Stomach (tissue), 9 donors: ENCODE measurements around the gene DMKN. TPM values are rescaled to one million over a fixed set of nuclear protein-coding genes. Genes with fewer than 3 reads are reported as not detected.

Source experiments
- DNase-seq, 2 donors: peaks; one replicate each; pipeline versions ENCODE4 v3.0.0 to v3.0.0-alpha.2; 2013 to 2019
- H3K27ac ChIP-seq, 5 donors: fragments of 200-600 bp in 4 of 5; sonication (generic) in 4 of 5; one replicate each; pipeline ENCODE4 v1.5.1; 2013 to 2019; ENCODE audit warnings: mild to moderate bottlenecking in 1 of 5, moderate library complexity in 1 of 5
- H3K27me3 ChIP-seq, 3 donors: fragments of 200-600 bp; sonication (generic); one replicate each; pipeline ENCODE4 v1.5.1; 2017 to 2019; ENCODE audit warnings: mixed run types in 1 of 3
- H3K36me3 ChIP-seq, 4 donors: fragments of 200-600 bp; sonication (generic); 1 replicate in 3 of 4; 2 replicates in 1 of 4; pipeline ENCODE4 v1.5.1; 2016 to 2019
- H3K4me1 ChIP-seq, 4 donors: fragments of 200-600 bp; sonication (generic); one replicate each; pipeline ENCODE4 v1.5.1; 2016 to 2019
- H3K4me3 ChIP-seq, 4 donors: fragments of 200-600 bp; sonication (generic) in 3 of 4; one replicate each; pipeline ENCODE4 v1.5.1; 2016 to 2019; ENCODE audit warnings: mild to moderate bottlenecking in 1 of 4
- H3K9me3 ChIP-seq, 4 donors: fragments of 200-600 bp; sonication (generic); one replicate each; pipeline ENCODE4 v1.5.1; 2016 to 2019
- EP300 ChIP-seq: sonication (generic); formaldehyde crosslinking; IDR thresholded peaks from one replicate; pipeline ENCODE4 v1.6.1; 2017; ENCODE audit warnings: antibody characterized with exemption
- POLR2A ChIP-seq, 4 donors: fragments of 450-650 bp; IDR thresholded peaks; one replicate each; pipeline ENCODE4 v1.6.1; 2016; ENCODE audit warnings: antibody characterized with exemption in 4 of 4, control low read depth in 2 of 4, mild to moderate bottlenecking in 1 of 4, moderate library complexity in 1 of 4
- POLR2AphosphoS5 ChIP-seq, 3 donors: sonication (generic); formaldehyde crosslinking; IDR thresholded peaks; one replicate each; pipeline ENCODE4 v1.6.1; 2016; ENCODE audit warnings: antibody characterized with exemption in 3 of 3
- WGBS, 5 donors: extraction: QIAGEN DNeasy Blood & Tissue Kit in 3 of 5; methylation state at CpG; one replicate each; pipeline versions ENCODE4 v1.1.5 to v1.1.7; 2013 to 2018; 5-methylcytosine and 5-hydroxymethylcytosine counted together
- intact Hi-C: fragments of 100-400 bp; cut with DNase I; formaldehyde crosslinking; loops from one replicate; pipeline ENCODE4 v1.15.1; 2023; ENCODE audit warnings: low total_unique reads
- polyA plus RNA-seq, 3 donors: library from polyadenylated mRNA; stranded (reverse); fragments of 200-250 nt; gene quantifications; one replicate each; pipeline ENCODE4 v1.2.3, GENCODE V29; 2013
- total RNA-seq, 5 donors: library from RNA; depleted of rRNA; stranded (reverse); fragments of >200 nt; gene quantifications; one replicate each; pipeline versions ENCODE4 v1.1.0 to v1.2.3, GENCODE V29; 2014 to 2016
- TF ChIP-seq, protein P1 (sequence below), 7 experiments: fragments of 450-650 bp in 4 of 7; fragments of 200-600 bp in 3 of 7; sonication (generic) in 3 of 7; IDR thresholded peaks; one replicate each; pipeline ENCODE4 v1.5.1; 2016 to 2019; ENCODE audit warnings: antibody characterized with exemption in 7 of 7, control low read depth in 2 of 7, mild to moderate bottlenecking in 1 of 7
- donor health status: healthy with polysubstance abuse.
- donor health status: Bipolar disorder and iron deficiency.
- donor health status: healthy.

Gene DMKN
- total and polyA plus RNA-seq, 8 donors = 4.9 to 139 (median 36.9) TPM; not detected in 1

DNA sequence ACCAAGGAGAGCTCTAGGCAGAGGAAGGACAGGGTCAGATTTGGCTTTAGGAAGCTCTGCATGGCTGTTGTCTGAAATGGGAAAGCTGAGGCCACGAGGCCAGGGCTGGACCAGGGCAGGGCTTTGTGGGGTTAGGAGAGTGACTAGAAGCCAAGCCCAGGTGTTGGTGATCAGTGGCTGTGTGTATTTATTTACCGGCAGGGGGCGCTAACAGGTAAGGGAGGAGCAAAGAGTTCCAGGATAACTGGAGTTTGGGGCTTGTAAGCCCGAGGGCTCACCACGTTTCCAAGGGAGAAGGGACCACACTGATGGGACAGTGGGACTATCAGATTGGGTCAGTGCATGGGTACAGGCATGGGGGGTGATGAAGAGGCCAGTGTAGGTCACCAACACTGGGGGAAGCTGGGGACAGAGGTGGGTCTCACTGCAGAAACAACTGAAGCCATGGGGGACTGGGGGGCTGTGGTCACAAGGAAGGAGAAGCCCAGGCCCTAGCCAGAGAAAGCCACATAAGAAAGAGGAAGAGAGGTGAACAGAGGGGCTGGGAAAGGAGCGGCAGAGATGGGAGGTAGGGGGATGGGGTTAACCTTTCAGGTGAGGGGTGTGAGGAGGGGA lies 35.8 kb upstream of the DMKN start:
- H3K4me1 ChIP-seq = peaks cover 13 to 37% (median 26%) of the 10 kb centered on the region in 4 donors
- TF ChIP-seq, protein P1, sequence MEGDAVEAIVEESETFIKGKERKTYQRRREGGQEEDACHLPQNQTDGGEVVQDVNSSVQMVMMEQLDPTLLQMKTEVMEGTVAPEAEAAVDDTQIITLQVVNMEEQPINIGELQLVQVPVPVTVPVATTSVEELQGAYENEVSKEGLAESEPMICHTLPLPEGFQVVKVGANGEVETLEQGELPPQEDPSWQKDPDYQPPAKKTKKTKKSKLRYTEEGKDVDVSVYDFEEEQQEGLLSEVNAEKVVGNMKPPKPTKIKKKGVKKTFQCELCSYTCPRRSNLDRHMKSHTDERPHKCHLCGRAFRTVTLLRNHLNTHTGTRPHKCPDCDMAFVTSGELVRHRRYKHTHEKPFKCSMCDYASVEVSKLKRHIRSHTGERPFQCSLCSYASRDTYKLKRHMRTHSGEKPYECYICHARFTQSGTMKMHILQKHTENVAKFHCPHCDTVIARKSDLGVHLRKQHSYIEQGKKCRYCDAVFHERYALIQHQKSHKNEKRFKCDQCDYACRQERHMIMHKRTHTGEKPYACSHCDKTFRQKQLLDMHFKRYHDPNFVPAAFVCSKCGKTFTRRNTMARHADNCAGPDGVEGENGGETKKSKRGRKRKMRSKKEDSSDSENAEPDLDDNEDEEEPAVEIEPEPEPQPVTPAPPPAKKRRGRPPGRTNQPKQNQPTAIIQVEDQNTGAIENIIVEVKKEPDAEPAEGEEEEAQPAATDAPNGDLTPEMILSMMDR (IDR thresholded peaks at IDR 0.05) = peak in 5 of 7 experiments; percentile 62 to 78 (median 66)
- no peak for TF ChIP-seq EP300
- no peak for TF ChIP-seq POLR2AphosphoS5 (IDR thresholded peaks at IDR 0.05)
- intact Hi-C loops = loop anchor here (10.0 kb wide), 1 partner anchor 166 kb away; the partner anchor contains the start of gene KMT2B
- WGBS, 5 donors = 15 to 20% (median 18%) methylated on average over 6 of the region's 6 CpGs
- peaks cover 0 to 31% (median 22%) of the 10 kb centered on the region in 4 donors for H3K36me3 ChIP-seq
- no peaks in the 10 kb centered on the region for H3K27me3 ChIP-seq
- H3K4me3 ChIP-seq = no peak overlapping the region
- DNase-seq = peak; percentile 63 to 88
- no peaks in the 10 kb centered on the region for H3K9me3 ChIP-seq
- no peak overlapping the region for H3K27ac ChIP-seq

DNA sequence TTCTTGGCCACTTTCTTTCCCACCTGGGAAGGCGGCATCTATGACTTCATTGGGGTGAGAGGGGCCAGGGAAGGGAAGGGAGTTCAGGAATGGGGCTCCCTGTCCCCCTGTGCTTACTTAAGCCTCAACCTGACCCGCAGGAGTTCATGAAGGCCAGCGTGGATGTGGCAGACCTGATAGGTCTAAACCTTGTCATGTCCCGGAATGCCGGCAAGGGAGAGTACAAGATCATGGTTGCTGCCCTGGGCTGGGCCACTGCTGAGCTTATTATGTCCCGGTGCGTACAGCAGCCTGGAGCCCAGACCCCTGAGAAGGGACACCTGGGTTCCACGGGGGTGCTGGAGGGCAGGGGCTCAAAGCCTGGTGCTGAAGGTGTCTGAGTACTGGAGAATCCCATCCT lies 33.1 kb upstream of the DMKN start:
- TF ChIP-seq POLR2AphosphoS5 (IDR thresholded peaks at IDR 0.05) (no peak), POLR2A (IDR thresholded peaks at IDR 0.05) (no peak), EP300 (no peak)
- TF ChIP-seq, protein P1 (IDR thresholded peaks at IDR 0.05) = no peak
- H3K4me1 ChIP-seq = peaks cover 13 to 44% (median 32%) of the 10 kb centered on the region in 4 donors
- H3K27ac ChIP-seq = peak overlapping the region in 1 of 5 donors; percentile 92
- H3K9me3 ChIP-seq = no peaks in the 10 kb centered on the region
- H3K36me3 ChIP-seq = peaks cover 0 to 42% (median 26%) of the 10 kb centered on the region in 4 donors
- DNase-seq = no peak
- WGBS, 5 donors = 75 to 84% (median 77%) methylated on average over 5 to 8 of the region's 8 CpGs
- intact Hi-C loops = loop anchor here (10.0 kb wide), 1 partner anchor 168 kb away; the partner anchor contains the start of gene KMT2B
- peak overlapping the region; percentile 82 to 89 (median 87) for H3K4me3 ChIP-seq
- no peaks in the 10 kb centered on the region for H3K27me3 ChIP-seq

DNA sequence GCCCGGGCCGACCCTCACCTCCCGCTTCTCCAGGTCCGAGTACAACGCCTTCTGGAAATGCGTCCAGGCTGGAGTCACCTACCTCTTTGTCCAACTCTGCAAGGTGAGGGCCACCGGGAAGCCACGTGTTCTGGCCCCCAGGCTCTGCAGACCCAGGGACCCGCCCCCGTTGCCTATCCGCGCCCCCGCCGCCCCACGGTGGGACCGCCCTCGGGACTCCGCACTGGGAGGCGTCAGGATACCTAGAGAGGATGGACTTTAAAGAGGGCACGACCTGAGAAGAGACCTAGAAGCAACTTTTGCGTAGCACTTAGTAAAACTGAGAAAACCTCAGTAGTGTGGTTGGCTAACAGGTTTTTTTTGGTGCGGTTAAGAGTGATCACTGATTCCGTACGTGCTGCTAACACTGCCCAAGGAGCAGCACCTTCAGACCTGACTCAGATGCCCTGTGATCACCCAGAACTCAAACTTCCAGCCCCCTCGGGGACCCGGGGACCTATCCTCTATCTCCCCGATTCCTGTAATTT lies 32.5 kb upstream of the DMKN start:
- 2 to 10% (median 2%) methylated on average over 8 to 27 of the region's 27 CpGs for WGBS, 5 donors
- H3K27ac ChIP-seq = peak overlapping the region; percentile 70 to 92 (median 87)
- no peaks in the 10 kb centered on the region for H3K27me3 ChIP-seq
- peaks cover 13 to 44% (median 32%) of the 10 kb centered on the region in 4 donors for H3K4me1 ChIP-seq
- peak overlapping the region; percentile 82 to 89 (median 87) for H3K4me3 ChIP-seq
- H3K36me3 ChIP-seq = peaks cover 0 to 35% (median 22%) of the 10 kb centered on the region in 4 donors
- DNase-seq = peak; percentile 42 to 62
- peak in 1 of 4 donors; percentile 0 for TF ChIP-seq POLR2A (IDR thresholded peaks at IDR 0.05)
- no peak for TF ChIP-seq POLR2AphosphoS5 (IDR thresholded peaks at IDR 0.05)
- TF ChIP-seq, protein P1 (IDR thresholded peaks at IDR 0.05) = no peak
- TF ChIP-seq EP300 = no peak
- intact Hi-C loops = loop anchor here (10.0 kb wide), 1 partner anchor 169 kb away; the partner anchor contains the start of gene KMT2B
- no peaks in the 10 kb centered on the region for H3K9me3 ChIP-seq

DNA sequence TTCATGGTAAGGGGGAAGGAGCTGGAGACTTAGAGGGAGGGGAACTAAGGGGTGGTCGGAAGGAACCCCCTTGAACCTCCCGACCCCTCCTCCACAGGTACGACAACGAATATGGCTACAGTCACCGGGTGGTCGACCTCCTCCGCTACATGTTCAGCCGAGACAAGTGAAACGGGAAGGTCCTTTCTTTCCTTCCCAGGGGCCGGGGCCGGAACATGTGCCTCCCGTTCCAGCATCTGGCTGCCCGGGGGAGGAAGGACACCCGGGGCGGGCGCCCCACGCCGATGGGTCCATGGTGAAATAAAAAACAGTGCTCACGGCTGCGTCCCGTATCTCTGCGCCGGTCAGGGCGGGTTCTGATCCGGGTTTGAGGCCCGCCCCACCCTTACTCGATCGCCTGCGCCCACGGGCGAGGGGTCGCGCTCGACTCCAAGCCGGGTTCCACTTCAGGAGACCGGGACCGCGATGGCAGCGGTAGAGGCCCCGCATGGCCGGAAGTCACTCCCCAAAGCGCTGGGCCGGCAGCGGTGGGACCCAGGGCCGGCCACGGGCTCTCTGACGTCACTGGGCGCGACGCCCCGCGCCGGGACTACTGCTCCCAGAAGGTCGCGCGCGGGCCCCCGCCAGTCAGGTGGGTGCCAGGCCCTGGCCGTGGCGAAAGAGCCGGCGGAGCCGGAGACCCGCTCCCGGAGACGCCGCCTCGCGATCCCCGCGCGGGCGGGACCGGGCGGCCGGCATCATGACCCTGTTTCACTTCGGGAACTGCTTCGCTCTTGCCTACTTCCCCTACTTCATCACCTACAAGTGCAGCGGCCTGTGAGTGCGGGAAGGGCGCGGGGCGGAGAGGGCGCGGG lies 31.8 kb upstream of the DMKN start, which contains the start of gene TMEM147:
TMEM147 (plus strand) TSS at position 626 of the 854 bp plus-strand sequence; CDS start at position 740, 114 bp downstream.
- no peaks in the 10 kb centered on the region for H3K9me3 ChIP-seq
- H3K4me1 ChIP-seq = peaks cover 13 to 44% (median 32%) of the 10 kb centered on the region in 4 donors
- intact Hi-C loops = loop anchor here (10.0 kb wide), 1 partner anchor 170 kb away; the partner anchor contains the start of gene KMT2B
- WGBS, 5 donors = 0 to 2% (median 1%) methylated on average over 39 to 85 of the region's 85 CpGs
- DNase-seq = peak; percentile 94 to 97
- H3K27ac ChIP-seq = peak within 1 kb of the TSS; percentile 70 to 92 (median 87)
- TF ChIP-seq EP300 = no peak
- peak; percentile 82 to 86 (median 83) for TF ChIP-seq POLR2AphosphoS5 (IDR thresholded peaks at IDR 0.05)
- TF ChIP-seq, protein P1 (IDR thresholded peaks at IDR 0.05) = no peak
- TF ChIP-seq POLR2A (IDR thresholded peaks at IDR 0.05) = peak in 1 of 4 donors; percentile 2
- peaks cover 0 to 31% (median 15%) of the 10 kb centered on the region in 4 donors for H3K36me3 ChIP-seq
- peak within 1 kb of the TSS; percentile 82 to 89 (median 87) for H3K4me3 ChIP-seq
- no peaks in the 10 kb centered on the region for H3K27me3 ChIP-seq
